Kidney epithelial cell (primary cell): Measurements from ENCODE around the gene PYGO2. TPM values are rescaled to one million over a fixed set of nuclear protein-coding genes. Genes with fewer than 3 reads are reported as not detected.

ENCODE experiments used
- DNase-seq: peaks from one replicate; pipeline ENCODE4 v3.0.0-alpha.2; 2010; ENCODE audit warnings: low read depth
- H3K27me3 ChIP-seq: 2 replicates; pipeline ENCODE4 v1.6.0; 2011; ENCODE audit warnings: low read length; ENCODE audit not compliant: control insufficient read depth, insufficient read depth
- H3K36me3 ChIP-seq: 2 replicates; pipeline ENCODE4 v1.5.1; 2011; ENCODE audit warnings: low read length; ENCODE audit not compliant: control insufficient read depth, insufficient read depth
- H3K4me3 ChIP-seq: 2 replicates; pipeline ENCODE4 v1.5.1; 2011; ENCODE audit warnings: low read depth, mild to moderate bottlenecking, control low read depth, low read length
- CTCF ChIP-seq: IDR thresholded peaks from 2 replicates; pipeline ENCODE4 v1.5.1; 2011; ENCODE audit warnings: mild to moderate bottlenecking, moderate library complexity, low read length, control low read depth, inconsistent platforms; ENCODE audit not compliant: insufficient read depth, poor library complexity, severe bottlenecking
- total RNA-seq: library from RNA; depleted of rRNA; stranded (reverse); fragments of >200 nt; gene quantifications from 2 replicates; pipeline ENCODE4 v1.2.3, GENCODE V29; 2015

PYGO2 gene
- total RNA-seq, result 21.2 and 27.8 TPM in 2 replicates

GRCh38 chr1:154961207-154962155 is at the start of gene PYGO2:
PYGO2 (minus strand) TSS chr1:154961782; CDS start chr1:154961576, 206 bp downstream.
- Histone ChIP-seq H3K4me3 (peak within 1 kb of the TSS; percentile 67), H3K36me3 (peaks cover 4% of the 10 kb centered on the region)
- DNase-seq, result no peak

GRCh38 chr1:155011004-155011416 is 49.4 kb upstream of the PYGO2 start:
- Histone ChIP-seq H3K4me3 (no peak overlapping the region), H3K27me3 (no peaks in the 10 kb centered on the region), H3K36me3 (no peaks in the 10 kb centered on the region)
- TF ChIP-seq CTCF, result no peak
- no peak for DNase-seq

More at GRCh38 chr1:154961207-154962155, at the start of gene PYGO2:
- TF ChIP-seq CTCF, result no peak
- no peaks in the 10 kb centered on the region for H3K27me3 ChIP-seq

GRCh38 chr1:155010211-155010918 is 48.8 kb upstream of the PYGO2 start:
- no peak for TF ChIP-seq CTCF
- Histone ChIP-seq H3K4me3 (no peak overlapping the region), H3K27me3 (no peaks in the 10 kb centered on the region), H3K36me3 (no peaks in the 10 kb centered on the region)
- DNase-seq, result no peak

- no peak for DNase-seq
- no peak for TF ChIP-seq CTCF
- Histone ChIP-seq H3K4me3 (no peak overlapping the region), H3K27me3 (no peaks in the 10 kb centered on the region), H3K36me3 (no peaks in the 10 kb centered on the region)
Measured at GRCh38 chr1:155009742-155010141, 48.2 kb upstream of the PYGO2 start.

GRCh38 chr1:155009221-155009711 is 47.7 kb upstream of the PYGO2 start:
- no peak overlapping the region for H3K4me3 ChIP-seq

More at GRCh38 chr1:155009221-155009711, 47.7 kb upstream of the PYGO2 start:
- no peak for DNase-seq
- no peak for TF ChIP-seq CTCF
- H3K36me3 ChIP-seq, result no peaks in the 10 kb centered on the region
- no peaks in the 10 kb centered on the region for H3K27me3 ChIP-seq
